Suppressor macrophage treated with lipopolysaccharide for 1 hour (primary cell): ENCODE measurements around the gene TAB2.
A peak's percentile ranks its signal among the peaks of the same experiment; 100 is the strongest.
"Not testable (repeated sequence)": the region's sequence is repeated elsewhere in the genome, so short reads cannot be mapped to it uniquely, and the experiment has no call there.

Experiments
- DNase-seq, 3 donors: peaks; one replicate each; pipeline ENCODE4 v3.0.0-alpha.2; 2020 to 2022

The TAB2 gene

DNA sequence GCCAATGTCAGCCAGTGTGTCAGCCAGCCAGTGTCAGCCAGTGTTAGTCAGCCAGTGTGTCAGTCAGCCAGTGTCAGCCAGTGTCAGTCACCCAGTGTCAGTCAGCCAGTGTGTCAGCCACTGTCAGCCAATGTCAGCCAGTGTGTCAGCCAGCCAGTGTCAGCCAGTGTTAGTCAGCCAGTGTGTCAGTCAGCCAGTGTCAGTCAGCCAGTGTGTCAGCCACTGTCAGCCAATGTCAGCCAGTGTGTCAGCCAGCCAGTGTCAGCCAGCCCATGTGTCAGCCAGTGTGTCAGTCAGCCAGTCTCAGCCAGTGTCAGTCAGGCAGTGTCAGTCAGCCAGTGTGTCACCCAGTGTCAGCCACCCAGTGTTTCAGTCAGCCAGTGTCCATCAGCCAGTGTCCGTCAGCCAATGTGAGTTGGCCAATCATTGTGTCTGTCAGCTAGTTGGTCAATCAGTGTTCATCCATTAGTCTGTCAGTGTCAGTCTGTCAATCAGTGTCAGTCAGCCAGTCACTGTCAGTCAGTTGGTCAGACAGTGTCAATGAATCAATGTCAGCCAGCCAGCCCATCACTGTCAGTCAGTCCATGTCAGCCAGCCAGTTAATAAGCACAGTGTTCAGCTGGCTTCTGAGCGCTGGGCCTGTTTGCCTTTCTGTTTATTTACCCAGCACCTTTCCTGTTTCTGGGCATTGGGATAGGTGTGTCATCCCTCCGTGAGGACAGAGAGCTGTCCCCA, 127.0 kb downstream of the TAB2 start:
- not testable (repeated sequence) for DNase-seq

DNA sequence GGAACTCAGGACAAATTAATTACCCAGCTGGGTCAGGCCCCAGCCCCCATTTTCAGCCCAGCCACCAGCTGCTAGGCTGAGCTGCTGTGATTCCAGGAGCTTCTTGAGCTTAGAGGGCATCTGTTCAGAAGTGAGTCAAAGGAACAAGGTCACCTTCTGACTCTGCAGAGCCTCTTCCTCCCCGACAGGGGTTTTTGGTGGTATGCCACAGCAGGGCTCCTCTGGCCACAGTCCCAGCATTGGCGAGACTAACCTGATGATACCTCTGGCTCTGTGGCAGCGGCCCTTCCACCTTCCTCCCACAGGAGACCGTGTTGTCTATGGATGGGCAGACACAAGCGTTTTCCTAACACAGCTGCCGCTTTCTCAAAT, 127.6 kb downstream of the TAB2 start:
- DNase-seq = no peak

DNA sequence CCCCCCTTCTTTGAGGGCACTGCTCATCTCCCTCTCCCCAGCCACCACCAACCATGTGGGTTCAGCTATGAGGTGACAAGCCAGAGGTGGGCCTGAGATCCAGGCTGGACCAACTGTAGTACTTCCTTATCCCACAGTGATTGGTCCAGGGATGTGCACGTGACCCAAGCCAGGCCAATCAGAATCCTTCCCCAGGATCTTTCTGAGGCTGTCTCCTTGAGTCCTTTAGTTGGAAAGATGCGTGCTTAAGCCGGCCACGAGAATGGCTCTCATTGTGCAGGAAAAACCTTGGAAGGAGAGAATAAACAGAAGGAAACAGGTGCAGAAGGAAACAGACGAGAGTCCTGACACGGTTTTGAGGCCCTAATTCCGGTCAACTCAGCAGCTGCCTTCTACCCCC, 128.1 kb downstream of the TAB2 start:
- DNase-seq = no peak

DNA sequence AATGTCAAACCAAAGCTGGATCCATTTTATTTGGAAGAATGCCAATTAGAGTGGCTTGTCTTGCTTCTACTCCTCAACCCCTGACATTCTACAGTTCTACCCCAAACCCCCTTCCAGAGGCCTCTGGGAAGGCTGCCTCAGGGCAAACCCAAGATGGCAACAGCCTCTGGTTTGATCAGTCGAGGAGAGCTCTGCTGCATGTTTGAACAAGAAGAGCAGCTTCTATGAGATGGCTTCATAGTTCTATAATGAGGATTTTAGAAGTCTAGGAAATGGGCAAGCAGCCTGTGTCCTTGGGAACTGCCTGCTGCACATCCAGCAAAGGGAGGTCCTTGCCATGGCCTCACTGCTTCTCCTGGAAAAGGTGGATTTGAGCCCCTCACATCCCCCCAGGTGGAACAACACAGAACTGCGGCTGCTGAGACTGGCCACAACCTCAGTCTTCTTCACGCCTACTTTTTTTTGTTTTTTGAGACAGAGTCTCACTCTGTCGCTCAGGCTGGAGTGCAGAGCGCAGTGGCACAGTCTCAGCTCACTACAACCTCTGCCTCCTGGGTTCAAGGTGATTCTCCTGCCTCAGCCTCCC, 129.4 kb downstream of the TAB2 start:
- no peak for DNase-seq

DNA sequence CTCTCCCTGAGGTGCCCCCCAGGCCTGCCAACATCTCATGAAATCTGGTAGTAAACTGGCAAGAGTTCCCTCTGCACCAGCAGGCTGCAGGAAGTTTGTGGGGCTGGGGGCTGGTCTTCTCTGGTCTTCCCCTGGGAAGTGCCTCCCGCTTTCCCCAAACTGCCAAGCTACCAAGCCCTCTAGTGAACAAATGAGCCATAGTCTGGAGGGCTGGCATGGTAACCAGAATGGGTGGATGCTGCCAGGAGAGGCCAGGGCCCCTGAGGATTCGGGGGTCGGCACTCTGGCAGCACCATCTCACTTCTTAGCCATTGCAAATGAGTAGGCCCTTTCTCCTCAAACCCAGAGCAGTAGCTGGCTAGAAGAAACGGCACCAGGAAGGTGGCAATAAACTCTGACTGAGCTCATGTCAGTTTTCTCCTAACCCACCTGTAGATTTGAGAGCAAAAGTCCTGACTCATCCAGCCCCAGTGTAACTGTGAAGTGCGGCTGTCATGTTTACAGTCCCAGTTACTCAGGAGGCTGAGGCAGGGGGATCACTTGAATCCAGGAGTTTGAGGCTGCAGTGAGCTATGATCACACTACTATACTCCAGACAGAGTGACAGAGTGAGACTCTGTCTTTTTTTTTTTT, 131.4 kb downstream of the TAB2 start:
- no peak for DNase-seq

DNA sequence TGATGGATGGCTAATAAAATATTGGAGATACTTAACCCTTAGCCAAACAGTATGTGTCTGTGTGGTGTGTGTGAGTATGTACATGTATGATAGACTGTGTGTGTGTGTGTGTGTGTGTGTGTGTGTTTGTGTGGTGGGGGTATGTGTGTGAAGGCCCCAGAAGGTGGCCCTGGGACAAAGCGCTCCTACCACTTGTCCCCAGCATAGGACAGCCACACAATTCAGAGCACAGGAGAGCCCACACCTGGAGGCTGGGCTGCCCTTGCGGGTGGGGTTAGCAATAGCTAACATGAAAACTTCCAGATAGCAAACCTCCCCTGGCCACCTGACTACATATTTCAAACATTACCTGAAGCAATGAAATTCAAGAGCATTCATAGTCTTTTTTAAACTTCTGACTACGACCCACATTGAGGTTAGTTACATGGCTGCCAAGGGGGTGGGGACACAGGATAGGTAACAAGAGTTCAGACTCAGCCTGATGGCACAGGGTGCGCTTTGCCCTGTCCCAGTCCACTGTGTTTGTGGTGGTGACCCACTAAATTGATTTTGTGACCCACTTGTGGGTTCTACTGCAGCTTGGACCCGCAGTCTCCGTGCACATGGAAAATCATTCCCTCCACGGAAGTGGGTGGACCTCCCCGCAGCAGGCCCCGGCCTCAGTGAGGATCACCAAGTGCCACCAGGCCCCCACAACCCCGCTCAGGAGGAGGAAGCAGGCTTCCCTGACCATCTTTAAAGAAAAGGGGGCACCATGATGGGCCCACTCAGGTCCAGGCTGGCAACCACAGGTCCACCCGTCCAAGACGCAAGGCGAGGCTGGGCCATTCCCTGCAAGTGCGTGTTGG, 132.5 kb downstream of the TAB2 start:
- no peak for DNase-seq

DNA sequence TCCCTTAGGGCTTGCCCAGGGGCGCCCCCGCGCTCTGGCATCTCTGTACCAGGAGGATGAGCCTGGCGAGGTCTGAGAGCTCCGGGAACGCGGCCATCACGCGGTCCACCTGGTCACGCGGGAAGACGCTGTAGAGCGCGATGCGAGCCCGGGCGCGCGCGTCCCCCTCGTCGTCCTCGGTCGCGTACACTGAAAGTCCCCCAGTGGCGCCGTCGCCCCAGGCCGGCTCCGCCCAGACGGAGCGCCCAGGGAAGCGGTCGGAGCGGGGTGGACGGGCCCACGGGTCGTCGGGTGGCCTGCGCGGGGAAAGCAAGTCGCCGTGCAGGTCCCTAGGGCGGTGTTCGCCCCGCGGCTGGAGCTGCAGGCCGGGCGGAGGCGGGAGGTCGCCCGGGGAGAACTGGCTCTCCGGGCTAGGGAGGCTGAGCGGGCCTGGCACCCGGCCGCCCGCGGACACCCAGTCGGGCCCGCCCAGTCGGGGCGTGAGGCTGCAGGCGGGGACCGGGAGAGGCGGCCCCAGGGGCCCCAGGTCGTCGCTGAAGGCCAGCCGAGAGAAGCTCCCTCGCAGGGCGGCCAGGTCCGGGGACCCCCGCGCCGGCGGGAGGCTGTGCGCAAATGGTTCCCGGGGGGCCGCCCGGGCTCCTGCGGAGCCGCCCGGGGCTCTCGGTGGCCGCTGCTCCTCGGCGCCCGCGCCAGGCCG, 133.3 kb downstream of the TAB2 start:
- DNase-seq = peak; percentile 22 to 55 (median 32)

DNA sequence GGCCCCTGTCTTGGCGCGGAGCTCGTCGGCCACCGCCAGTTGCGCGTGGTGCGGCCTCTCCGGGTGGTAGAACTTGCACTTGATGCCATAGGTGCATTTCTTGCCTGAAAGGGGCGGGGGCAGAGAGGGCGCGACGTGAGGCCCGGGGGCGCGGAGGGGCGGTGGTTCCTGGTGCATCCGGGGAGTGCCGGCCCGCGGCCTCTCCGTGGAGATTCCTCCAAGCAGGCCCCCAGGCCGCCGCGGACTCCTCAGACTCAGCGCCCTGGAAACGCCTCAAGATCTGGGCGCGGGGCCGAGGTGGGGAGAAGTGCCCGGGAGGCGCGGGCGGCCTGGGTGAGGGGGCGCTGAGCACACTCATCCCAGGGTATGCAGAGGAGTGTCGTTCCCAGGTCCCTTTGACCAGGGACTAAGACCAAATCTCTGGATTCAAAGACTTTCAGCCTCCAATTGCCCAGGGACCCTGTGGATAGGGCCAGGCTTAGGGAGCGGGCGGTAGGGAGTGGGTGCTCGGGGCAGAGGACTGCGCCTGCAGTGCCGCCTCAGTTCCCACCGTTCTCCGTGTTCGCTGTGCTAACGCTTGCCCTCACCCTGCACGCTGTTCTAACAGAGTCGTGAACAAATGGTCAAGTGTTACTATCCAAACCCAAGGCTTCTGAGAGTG, 134.0 kb downstream of the TAB2 start:
- DNase-seq = peak in 1 of 3 donors; percentile 27

DNA sequence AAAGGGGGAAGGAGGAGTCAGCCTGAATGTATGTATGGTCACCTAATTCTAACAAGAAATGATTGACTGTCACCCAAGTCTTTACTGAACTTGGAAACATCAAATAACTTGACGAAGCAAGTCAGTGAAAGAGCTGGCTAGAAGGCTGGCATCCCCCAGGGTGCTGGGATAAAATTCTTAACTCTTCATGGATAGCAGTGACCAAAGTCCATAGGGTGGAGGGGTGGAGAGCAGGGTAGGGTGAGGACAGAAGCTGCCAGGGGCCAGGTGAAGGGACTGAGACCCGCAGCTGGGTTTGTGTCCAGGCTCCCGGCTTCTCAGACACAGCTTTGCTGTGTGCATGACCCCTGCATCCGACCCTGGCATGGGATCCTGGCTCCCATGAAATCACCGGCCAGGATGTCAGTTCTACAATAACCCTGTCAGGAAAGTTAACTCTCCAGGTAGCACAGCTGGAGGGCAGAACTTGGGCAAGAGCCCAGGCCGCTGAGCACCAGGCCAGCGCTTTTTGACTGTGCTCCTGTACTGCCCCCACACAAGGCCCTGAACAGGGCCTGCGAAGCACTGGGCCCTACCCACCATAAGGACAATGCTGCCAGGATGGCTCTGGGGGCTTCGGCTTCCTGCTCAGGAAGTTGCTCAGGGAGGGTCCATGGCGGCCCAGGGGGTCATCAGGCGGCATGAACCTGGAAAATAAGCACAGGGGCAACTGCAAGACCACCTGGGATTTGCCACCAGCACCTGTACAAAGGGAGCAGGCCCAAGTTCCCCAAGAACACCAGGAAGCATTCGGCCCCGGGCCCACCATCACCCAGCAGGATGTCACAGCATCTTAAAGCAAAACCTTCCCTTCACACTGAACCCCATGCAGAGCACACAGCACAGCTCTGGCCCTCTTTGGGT, 134.8 kb downstream of the TAB2 start:
- no peak for DNase-seq

DNA sequence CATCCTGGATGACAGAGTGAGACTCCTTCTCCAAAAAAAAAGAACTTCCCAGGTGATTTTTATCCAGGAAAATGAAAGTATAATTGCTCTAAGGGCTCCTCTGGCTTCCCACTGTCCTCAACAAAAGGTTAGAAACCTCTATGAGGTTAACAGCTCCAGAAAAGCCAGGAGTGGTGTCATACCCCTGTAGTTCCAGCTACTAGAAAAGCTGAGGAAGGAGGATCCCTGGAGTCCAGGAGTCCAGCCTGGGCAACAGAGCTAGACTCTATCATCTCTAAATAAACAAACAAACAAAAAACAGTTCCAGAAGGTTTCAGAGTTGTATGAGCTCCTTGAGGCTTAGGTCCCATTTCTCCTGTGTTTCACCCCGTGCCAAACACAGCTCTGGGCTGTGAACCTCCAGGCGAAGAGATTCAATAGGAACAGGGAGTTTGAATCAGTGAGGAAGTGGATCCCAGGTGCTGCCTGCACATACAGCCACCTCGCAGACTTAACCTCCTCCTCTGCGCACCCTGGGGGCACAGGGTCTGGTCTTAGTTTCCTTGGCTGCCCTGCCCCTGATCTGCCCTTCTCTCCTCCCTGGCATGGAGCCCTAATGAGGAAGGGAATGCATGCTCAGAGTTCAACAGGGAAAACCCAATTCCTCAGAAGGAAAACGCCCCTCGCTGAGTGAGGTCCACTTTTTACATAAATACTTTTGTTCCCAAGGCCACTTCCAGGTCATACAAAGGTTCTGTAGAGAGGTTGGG, 136.3 kb downstream of the TAB2 start:
- peak in 1 of 3 donors; percentile 28 for DNase-seq

DNA sequence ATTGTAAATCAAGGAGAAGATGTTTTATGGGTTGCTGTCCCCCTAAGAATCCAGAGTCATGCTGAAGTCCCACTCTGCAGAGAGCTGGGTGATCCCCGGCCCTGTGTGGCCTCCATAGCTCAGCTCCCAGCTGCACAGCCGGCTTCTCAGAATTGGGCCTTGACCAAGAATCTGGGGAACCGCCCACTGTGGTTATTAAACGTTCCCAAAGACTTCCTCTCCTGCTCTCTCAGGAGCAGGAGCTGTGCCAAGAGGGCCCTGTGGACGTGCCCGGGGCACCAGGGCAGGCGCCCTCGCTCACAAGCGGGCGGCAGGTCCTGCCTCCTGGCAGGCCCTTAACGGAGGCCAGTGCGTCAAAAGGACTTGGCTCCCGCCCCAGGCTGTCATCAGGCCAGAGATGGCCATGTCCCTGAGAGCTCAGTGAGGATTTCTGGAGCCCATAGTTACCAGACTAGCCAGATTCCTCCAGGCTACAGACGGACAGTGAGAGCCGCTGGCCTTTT, 136.9 kb downstream of the TAB2 start:
- peak; percentile 60 to 71 (median 68) for DNase-seq

DNA sequence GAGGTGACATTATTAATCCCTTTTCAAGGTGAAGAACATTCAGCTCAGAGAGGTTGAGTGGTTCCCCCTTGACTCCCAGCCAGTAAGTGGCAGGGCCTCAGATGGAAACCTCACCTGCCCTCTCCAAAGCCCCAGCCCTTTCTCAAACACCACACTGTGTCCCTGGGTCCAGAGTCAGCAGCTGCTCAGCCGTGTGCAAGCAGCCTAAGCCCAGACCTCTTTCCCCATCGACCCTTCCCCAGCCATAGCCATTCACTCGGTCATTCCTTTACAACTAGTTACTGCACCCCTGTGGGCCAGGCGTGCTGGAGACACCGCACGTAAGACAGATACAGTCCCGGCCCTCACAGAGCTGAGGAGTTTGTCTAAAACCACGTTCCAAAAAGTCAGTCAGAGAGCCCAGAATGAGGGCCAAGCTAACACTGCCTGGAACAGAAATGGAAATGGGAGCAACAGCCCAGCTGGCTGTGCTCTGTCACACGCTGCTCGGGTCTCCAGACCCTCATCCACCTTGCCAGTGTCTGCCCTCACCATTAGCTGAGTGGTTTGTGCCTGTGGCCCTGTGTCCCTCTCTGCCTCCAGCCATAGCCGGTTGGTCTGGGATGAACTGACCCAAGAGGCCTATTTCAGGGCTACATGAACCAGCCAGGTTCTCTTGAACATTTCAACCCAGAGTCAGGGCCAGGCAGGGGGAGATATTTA, 137.7 kb downstream of the TAB2 start:
- no peak for DNase-seq

DNA sequence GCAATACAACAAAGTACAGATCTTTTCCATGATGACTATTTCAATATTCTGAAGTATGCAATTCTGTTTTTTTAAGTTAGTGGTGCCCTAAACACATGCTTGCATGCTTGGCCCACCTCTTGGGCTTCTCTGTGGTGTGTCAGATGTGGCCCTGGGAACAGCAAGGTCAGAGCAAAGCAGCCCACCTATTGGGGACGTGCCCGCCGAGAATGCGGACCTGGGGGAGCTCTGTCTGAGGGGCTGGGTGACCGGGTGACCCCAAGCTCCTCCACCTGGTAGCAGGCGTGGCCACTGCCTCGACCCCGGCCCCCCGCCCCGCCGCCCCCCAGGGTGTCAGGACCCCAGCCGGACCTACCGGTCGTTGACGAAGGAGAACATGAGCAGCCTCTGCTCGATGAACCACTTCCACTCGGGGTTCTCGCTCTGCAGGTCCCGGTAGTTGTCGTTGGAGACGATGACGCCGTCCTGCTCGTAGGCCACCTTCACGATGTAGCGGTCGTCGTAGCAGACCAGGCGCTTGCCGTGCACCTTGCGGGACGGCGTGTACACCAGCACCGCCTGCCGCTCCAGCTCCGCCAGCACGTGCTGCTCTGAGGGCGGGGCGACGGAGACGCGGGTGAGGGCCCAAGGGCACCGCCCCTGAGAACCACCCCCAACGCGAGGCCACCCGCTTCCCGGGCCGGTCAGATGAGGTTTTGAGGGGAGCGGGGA, 139.0 kb downstream of the TAB2 start:
- DNase-seq = no peak

DNA sequence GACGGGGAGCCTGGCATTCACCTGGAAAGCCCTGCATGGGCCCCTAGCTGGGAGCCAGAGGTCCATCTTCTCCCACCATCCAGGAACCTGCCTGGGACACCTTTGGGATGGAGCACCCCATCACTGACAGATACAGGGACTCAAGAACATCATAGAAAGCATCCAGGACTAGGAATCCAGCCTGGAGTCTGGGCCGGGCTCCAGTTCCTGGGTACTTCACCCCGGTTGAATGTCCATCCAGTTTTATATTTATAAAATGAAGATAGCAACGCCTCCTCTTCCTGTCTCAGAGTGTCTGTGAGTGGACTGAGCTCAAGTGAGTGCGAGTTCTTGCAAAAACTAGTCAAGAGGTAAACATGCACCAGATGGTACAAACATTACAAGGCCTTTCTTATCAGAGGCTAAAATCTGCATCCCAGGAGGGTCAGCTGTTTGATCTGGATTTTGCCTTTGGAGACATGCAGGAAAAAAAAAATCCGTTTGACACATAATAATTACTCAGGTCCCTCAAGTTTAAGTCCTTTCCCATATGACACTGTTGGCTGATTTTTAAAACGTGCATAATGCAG, 139.9 kb downstream of the TAB2 start:
- DNase-seq = no peak

DNA sequence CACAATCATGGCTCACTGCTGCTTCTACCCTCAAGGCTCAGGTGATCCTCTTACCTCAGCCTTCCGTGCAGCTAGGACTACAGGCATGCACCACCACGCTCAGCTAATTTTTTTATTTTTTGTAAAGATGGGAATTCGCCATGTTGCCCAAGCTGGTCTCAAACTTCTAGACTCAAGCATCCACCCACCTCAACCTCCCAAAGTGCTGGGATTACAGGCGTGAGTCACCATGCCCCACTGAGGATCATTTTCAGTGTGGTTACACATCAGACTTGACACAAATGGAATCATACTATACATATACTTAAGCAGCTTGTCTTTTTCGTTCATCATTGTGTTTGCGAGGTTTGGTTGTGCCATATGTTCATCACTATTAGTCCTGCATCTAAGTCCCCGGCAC, 140.7 kb downstream of the TAB2 start:
- DNase-seq = peak; percentile 41 to 58 (median 52)

DNA sequence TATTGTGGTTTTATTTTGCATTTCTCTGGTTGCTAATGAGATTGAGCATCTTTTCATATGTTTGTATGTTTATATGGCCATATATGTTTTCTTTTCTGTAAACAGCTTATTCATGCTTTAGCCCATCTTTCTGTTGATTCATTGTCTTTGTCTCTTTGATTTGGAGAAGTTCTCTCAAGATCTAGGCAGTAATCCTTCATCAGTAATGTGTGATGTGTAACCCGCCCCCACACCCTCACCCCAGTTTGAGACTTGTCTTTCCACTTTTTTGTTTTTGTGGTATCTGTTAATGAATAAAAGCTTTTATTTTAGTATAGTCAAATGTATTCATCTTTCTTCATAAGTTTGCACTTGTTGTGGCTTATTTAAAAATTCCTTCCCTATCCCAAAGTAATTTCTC, 141.3 kb downstream of the TAB2 start:
- DNase-seq = peak; percentile 46 to 57 (median 49)

DNA sequence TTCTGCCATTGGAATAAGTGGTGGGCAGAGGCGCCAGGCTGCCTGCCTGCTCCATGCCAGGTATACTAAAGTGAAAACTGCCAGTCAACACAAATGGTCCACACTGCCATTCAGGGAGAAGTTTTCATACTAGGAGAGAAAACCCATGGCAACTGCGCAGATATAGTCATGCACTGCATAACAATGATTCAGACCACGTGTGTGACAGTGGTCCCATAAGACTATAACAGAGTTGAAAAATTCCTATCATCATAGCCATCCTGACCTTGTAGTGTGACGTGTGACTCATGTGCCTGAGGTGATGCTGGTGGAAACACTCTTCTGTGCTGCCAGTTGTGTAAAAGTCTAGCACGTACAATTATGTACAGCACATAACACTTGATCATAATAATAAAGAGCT, 142.2 kb downstream of the TAB2 start:
- DNase-seq = no peak

DNA sequence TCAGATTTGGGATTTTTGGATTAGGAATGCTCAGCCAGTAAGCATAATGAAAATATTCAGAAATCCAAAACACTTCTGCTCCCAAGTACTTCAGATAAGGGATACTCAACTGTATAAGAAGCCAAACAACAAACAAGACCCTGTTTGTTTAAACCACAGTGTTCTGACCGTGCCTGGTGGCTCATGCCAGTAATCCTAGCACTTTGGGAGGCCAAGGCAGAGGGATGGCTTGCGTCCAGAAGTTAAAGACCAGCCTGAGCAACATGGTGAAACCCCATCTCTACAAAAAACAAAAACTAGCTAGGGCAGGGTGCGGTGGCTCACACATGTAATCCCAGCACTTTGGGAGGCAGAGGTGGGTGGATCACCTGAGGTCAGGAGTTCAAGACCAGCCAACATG, 142.7 kb downstream of the TAB2 start:
- DNase-seq = not testable (repeated sequence)
